A549 treated with CpdA at 1 μM for 4 hours (cell line): ENCODE results near the gene ZNF184. TPM values are rescaled to one million over a fixed set of nuclear protein-coding genes. Genes with fewer than 3 reads are reported as not detected.

Source experiments
- total RNA-seq: library from RNA; stranded (reverse); fragments of 200-300 nt; extraction: Qiagen RNA extraction; gene quantifications from 5 replicates; pipeline ENCODE4 v1.2.3, GENCODE V29; 2022; ENCODE audit warnings: low read depth

The ZNF184 gene
- 2.5 to 3.4 TPM (median 2.9 TPM) in 5 replicates for total RNA-seq

GRCh38 chr6:27472617-27473400 lies at the start of gene ZNF184:
TSS of gene ZNF184 (minus strand) at chr6:27473105. CDS start at chr6:27472294, 811 bp downstream.

Other genes starting within 250 kb of the ZNF184 start
- 3.1 to 4.7 TPM (median 4.0 TPM) in 5 replicates for gene PRSS16, start 225.4 kb downstream of the ZNF184 start, total RNA-seq
- gene POM121L2, start 160.8 kb downstream of the ZNF184 start, total RNA-seq: not detected in 5 replicates
- gene ZNF391, start 84.3 kb downstream of the ZNF184 start, total RNA-seq: 0.24 to 0.55 TPM (median 0.27 TPM) in 5 replicates